HEK293T (cell line): ENCODE data around the gene MAPT.

Source experiments
- CTCF ChIA-PET: fragments of 350-600 bp; formaldehyde crosslinking; extraction: SDS; loops from one replicate; lab custom pipeline; 2021; ENCODE audit warnings: antibody characterized with exemption, inconsistent platforms; lab: Yijun Ruan, JAX
- POLR2A ChIA-PET: fragments of 350-600 bp; formaldehyde crosslinking; extraction: SDS; loops from one replicate; lab custom pipeline; 2020; ENCODE audit warnings: antibody characterized with exemption, inconsistent platforms; lab: Yijun Ruan, JAX
- DNase-seq: peaks from one replicate; pipeline ENCODE4 v3.0.0; 2012; ENCODE audit warnings: mixed read lengths; ENCODE audit errors: extremely low spot score
- ARNT ChIP-seq: fragments of 450-650 bp; IDR thresholded peaks from 2 replicates; pipeline ENCODE4 v1.6.1; 2017; ENCODE audit warnings: mild to moderate bottlenecking
- BHLHE40 ChIP-seq: fragments of 450-650 bp; IDR thresholded peaks from 2 replicates; pipeline ENCODE4 v1.6.1; 2016; ENCODE audit warnings: mild to moderate bottlenecking, moderate library complexity, borderline replicate concordance
- CTBP1 ChIP-seq: fragments of 450-650 bp; IDR thresholded peaks from 2 replicates; pipeline ENCODE4 v1.6.1; 2016; ENCODE audit warnings: borderline replicate concordance
- ELF4 ChIP-seq: fragments of 450-650 bp; IDR thresholded peaks from 2 replicates; pipeline ENCODE4 v1.6.1; 2017; ENCODE audit warnings: antibody characterized with exemption
- FOXA1 ChIP-seq: fragments of 450-650 bp; IDR thresholded peaks from 2 replicates; pipeline ENCODE4 v1.6.1; 2016; ENCODE audit warnings: mild to moderate bottlenecking
- FOXK2 ChIP-seq: fragments of 450-650 bp; IDR thresholded peaks from 2 replicates; pipeline ENCODE4 v1.6.1; 2016; ENCODE audit warnings: mild to moderate bottlenecking
- FOXM1 ChIP-seq: fragments of 450-650 bp; IDR thresholded peaks from 2 replicates; pipeline ENCODE4 v1.6.1; 2017; ENCODE audit warnings: mild to moderate bottlenecking, borderline replicate concordance
- HDGF ChIP-seq: fragments of 450-650 bp; IDR thresholded peaks from 2 replicates; pipeline ENCODE4 v1.6.1; 2017; ENCODE audit warnings: antibody characterized with exemption, borderline replicate concordance
- L3MBTL2 ChIP-seq: fragments of 450-650 bp; conservative IDR thresholded peaks from 2 replicates; pipeline ENCODE4 v1.6.1; 2016; ENCODE audit warnings: mild to moderate bottlenecking
- LEF1 ChIP-seq: fragments of 450-650 bp; IDR thresholded peaks from 2 replicates; pipeline ENCODE4 v1.6.1; 2017; ENCODE audit warnings: mild to moderate bottlenecking, borderline replicate concordance
- NFRKB ChIP-seq: fragments of 450-650 bp; IDR thresholded peaks from 2 replicates; pipeline ENCODE4 v1.6.1; 2016; ENCODE audit warnings: mild to moderate bottlenecking, moderate library complexity
- SP1 ChIP-seq: fragments of 450-650 bp; IDR thresholded peaks from 2 replicates; pipeline ENCODE4 v1.6.1; 2017
- SUZ12 ChIP-seq: fragments of 450-650 bp; IDR thresholded peaks from 2 replicates; pipeline ENCODE4 v1.6.1; 2016; ENCODE audit warnings: mild to moderate bottlenecking
- TARDBP ChIP-seq: fragments of 450-650 bp; IDR thresholded peaks from 2 replicates; pipeline ENCODE4 v1.6.1; 2016
- ZNF384 ChIP-seq: fragments of 450-650 bp; IDR thresholded peaks from 2 replicates; pipeline ENCODE4 v1.6.1; 2016
- TF ChIP-seq, protein P1 (sequence below): fragments of 450-650 bp; IDR thresholded peaks from 2 replicates; pipeline ENCODE4 v1.6.1; 2016

The MAPT gene

DNA sequence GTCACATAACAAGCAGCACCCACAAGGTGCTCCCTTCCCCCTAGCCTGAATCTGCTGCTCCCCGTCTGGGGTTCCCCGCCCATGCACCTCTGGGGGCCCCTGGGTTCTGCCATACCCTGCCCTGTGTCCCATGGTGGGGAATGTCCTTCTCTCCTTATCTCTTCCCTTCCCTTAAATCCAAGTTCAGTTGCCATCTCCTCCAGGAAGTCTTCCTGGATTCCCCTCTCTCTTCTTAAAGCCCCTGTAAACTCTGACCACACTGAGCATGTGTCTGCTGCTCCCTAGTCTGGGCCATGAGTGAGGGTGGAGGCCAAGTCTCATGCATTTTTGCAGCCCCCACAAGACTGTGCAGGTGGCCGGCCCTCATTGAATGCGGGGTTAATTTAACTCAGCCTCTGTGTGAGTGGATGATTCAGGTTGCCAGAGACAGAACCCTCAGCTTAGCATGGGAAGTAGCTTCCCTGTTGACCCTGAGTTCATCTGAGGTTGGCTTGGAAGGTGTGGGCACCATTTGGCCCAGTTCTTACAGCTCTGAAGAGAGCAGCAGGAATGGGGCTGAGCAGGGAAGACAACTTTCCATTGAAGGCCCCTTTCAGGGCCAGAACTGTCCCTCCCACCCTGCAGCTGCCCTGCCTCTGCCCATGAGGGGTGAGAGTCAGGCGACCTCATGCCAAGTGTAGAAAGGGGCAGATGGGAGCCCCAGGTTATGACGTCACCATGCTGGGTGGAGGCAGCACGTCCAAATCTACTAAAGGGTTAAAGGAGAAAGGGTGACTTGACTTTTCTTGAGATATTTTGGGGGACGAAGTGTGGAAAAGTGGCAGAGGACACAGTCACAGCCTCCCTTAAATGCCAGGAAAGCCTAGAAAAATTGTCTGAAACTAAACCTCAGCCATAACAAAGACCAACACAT lies 104.9 kb downstream of the MAPT start, which contains the start of gene STH:
TSS of gene STH (plus strand) at position 264 of the 913 bp plus-strand sequence. CDS start at position 294, 30 bp downstream.
- no peak for DNase-seq
- no peak for TF ChIP-seq FOXA1
- CTCF ChIA-PET, result interaction anchor here (1.5 kb wide), 1 partner anchor 8 kb away, joined by 4 read pairs; no protein-coding TSS in a partner anchor
- POLR2A ChIA-PET, result no interaction called here

DNA sequence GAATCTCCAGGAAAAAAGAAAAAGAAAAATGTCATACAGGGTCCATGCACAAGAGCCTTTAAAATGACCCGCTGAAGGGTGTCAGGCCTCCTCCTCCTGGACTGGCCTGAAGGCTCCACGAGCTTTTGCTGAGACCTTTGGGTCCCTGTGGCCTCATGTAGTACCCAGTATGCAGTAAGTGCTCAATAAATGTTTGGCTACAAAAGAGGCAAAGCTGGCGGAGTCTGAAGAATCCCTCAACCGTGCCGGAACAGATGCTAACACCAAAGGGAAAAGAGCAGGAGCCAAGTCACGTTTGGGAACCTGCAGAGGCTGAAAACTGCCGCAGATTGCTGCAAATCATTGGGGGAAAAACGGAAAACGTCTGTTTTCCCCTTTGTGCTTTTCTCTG lies 105.5 kb downstream of the MAPT start:
- POLR2A ChIA-PET, result interaction anchor here (1.0 kb wide), 1 partner anchor 267 kb away, joined by 3 read pairs; no protein-coding TSS in a partner anchor
- CTCF ChIA-PET, result interaction anchor here (1.5 to 3.4 kb wide), 2 partner anchors 9 to 212 kb away, joined by 4 to 24 read pairs; no protein-coding TSS in a partner anchor
- no peak for DNase-seq
- TF ChIP-seq SP1 (no peak), FOXK2 (no peak), FOXA1 (no peak), ZNF384 (no peak), HDGF (no peak), CTBP1 (no peak), BHLHE40 (no peak)
- TF ChIP-seq, protein P1, sequence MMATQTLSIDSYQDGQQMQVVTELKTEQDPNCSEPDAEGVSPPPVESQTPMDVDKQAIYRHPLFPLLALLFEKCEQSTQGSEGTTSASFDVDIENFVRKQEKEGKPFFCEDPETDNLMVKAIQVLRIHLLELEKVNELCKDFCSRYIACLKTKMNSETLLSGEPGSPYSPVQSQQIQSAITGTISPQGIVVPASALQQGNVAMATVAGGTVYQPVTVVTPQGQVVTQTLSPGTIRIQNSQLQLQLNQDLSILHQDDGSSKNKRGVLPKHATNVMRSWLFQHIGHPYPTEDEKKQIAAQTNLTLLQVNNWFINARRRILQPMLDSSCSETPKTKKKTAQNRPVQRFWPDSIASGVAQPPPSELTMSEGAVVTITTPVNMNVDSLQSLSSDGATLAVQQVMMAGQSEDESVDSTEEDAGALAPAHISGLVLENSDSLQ, result no peak

DNA sequence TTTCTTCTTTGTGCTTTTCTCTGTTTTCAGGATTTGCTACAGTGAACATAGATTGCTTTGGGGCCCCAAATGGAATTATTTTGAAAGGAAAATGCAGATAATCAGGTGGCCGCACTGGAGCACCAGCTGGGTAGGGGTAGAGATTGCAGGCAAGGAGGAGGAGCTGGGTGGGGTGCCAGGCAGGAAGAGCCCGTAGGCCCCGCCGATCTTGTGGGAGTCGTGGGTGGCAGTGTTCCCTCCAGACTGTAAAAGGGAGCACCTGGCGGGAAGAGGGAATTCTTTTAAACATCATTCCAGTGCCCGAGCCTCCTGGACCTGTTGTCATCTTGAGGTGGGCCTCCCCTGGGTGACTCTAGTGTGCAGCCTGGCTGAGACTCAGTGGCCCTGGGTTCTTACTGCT lies 105.9 kb downstream of the MAPT start:
- ChIA-PET CTCF (interaction anchor here (1.5 to 3.4 kb wide), 2 partner anchors 10 to 212 kb away, joined by 4 to 24 read pairs; no protein-coding TSS in a partner anchor), POLR2A (interaction anchor here (1.0 kb wide), 1 partner anchor 266 kb away, joined by 3 read pairs; no protein-coding TSS in a partner anchor)
- TF ChIP-seq SUZ12, result no peak
- TF ChIP-seq LEF1, result no peak
- TF ChIP-seq FOXA1, result no peak
- no peak for DNase-seq

DNA sequence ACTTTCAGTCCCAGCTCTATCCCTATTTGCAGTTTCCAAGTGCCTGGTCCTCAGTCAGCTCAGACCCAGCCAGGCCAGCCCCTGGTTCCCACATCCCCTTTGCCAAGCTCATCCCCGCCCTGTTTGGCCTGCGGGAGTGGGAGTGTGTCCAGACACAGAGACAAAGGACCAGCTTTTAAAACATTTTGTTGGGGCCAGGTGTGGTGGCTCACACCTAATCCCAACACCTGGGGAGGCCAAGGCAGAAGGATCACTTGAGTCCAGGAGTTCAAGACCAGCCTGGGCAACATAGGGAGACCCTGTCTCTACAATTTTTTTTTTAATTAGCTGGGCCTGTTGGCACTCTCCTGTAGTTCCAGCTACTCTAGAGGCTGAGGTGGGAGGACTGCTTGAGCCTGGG lies 106.4 kb downstream of the MAPT start:
- POLR2A ChIA-PET, result interaction anchor here (1.0 kb wide), 1 partner anchor 266 kb away, joined by 3 read pairs; no protein-coding TSS in a partner anchor
- no peak for DNase-seq
- CTCF ChIA-PET, result interaction anchor here (0.5 to 3.4 kb wide), 3 partner anchors 10 to 299 kb away, joined by 4 to 24 read pairs (median 6); no protein-coding TSS in a partner anchor
- no peak for TF ChIP-seq ARNT
- TF ChIP-seq NFRKB, result no peak
- TF ChIP-seq SUZ12, result no peak

DNA sequence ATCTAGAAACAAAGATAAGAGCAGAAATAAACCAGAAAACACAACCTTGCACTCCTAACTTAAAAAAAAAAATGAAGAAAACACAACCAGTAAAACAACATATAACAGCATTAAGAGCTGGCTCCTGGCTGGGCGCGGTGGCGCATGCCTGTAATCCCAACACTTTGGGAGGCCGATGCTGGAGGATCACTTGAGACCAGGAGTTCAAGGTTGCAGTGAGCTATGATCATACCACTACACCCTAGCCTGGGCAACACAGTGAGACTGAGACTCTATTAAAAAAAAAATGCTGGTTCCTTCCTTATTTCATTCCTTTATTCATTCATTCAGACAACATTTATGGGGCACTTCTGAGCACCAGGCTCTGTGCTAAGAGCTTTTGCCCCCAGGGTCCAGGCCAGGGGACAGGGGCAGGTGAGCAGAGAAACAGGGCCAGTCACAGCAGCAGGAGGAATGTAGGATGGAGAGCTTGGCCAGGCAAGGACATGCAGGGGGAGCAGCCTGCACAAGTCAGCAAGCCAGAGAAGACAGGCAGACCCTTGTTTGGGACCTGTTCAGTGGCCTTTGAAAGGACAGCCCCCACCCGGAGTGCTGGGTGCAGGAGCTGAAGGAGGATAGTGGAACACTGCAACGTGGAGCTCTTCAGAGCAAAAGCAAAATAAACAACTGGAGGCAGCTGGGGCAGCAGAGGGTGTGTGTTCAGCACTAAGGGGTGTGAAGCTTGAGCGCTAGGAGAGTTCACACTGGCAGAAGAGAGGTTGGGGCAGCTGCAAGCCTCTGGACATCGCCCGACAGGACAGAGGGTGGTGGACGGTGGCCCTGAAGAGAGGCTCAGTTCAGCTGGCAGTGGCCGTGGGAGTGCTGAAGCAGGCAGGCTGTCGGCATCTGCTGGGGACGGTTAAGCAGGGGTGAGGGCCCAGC lies 107.3 kb downstream of the MAPT start:
- TF ChIP-seq BHLHE40, result no peak
- TF ChIP-seq SP1, result no peak
- no peak for TF ChIP-seq HDGF
- no peak for TF ChIP-seq LEF1
- no peak for TF ChIP-seq L3MBTL2
- TF ChIP-seq TARDBP, result no peak
- no peak for TF ChIP-seq FOXM1
- no peak for TF ChIP-seq SUZ12
- TF ChIP-seq ZNF384, result no peak
- no peak for TF ChIP-seq CTBP1
- TF ChIP-seq, protein P1, result no peak
- TF ChIP-seq NFRKB, result no peak
- TF ChIP-seq FOXA1, result no peak
- no peak for TF ChIP-seq ARNT
- no peak for TF ChIP-seq ELF4
- TF ChIP-seq FOXK2, result no peak
- ChIA-PET POLR2A (no interaction called here), CTCF (interaction anchor here (3.4 kb wide), 1 partner anchor 211 kb away, joined by 24 read pairs; no protein-coding TSS in a partner anchor)
- DNase-seq, result no peak

DNA sequence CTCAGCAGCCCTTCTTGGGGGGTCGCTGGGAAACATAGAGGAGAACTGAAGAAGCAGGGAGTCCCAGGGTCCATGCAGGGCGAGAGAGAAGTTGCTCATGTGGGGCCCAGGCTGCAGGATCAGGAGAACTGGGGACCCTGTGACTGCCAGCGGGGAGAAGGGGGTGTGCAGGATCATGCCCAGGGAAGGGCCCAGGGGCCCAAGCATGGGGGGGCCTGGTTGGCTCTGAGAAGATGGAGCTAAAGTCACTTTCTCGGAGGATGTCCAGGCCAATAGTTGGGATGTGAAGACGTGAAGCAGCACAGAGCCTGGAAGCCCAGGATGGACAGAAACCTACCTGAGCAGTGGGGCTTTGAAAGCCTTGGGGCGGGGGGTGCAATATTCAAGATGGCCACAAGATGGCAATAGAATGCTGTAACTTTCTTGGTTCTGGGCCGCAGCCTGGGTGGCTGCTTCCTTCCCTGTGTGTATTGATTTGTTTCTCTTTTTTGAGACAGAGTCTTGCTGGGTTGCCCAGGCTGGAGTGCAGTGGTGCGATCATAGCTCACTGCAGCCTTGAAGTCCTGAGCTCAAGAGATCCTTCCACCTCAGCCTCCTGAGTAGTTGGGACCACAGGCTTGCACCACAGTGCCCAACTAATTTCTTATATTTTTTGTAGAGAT lies 108.1 kb downstream of the MAPT start:
- POLR2A ChIA-PET, result no interaction called here
- CTCF ChIA-PET, result interaction anchor here (0.6 to 3.4 kb wide), 2 partner anchors 210 to 264 kb away, joined by 3 to 24 read pairs; no protein-coding TSS in a partner anchor
- peak; percentile 80 for DNase-seq
- TF ChIP-seq ELF4 (no peak), FOXA1 (no peak), TARDBP (no peak), LEF1 (no peak), NFRKB (no peak), ARNT (no peak), SUZ12 (no peak), CTBP1 (no peak)
- TF ChIP-seq, protein P1, result no peak
